Stimulated activated CD8-positive, alpha-beta memory T cell treated with anti-CD3 and anti-CD28 coated beads, Interleukin-15, amount 100 ng/mL, for 1 hour (primary cell): ENCODE results near the gene DHRS4L2.
"Not testable (repeated sequence)": the region's sequence is repeated elsewhere in the genome, so short reads cannot be mapped to it uniquely, and the experiment has no call there.

Experiments
- DNase-seq: peaks from one replicate; pipeline ENCODE4 v3.0.0-alpha.2; 2020; ENCODE audit warnings: low read depth

Gene DHRS4L2

GRCh38 chr14:23973178-23973577, 15.6 kb upstream of the DHRS4L2 start:
- DNase-seq = not testable (repeated sequence)

GRCh38 chr14:23974041-23974440, 14.7 kb upstream of the DHRS4L2 start:
- not testable (repeated sequence) for DNase-seq

- DNase-seq = not testable (repeated sequence)
Observed at GRCh38 chr14:23977208-23977607, 11.5 kb upstream of the DHRS4L2 start.

GRCh38 chr14:23981951-23982813, 6.5 kb upstream of the DHRS4L2 start:
- not testable (repeated sequence) for DNase-seq

GRCh38 chr14:23984891-23985602, 3.7 kb upstream of the DHRS4L2 start:
- DNase-seq = no peak

- not testable (repeated sequence) for DNase-seq
Observed at GRCh38 chr14:23988223-23988606, 514 bp upstream of the DHRS4L2 start.

GRCh38 chr14:23989734-23990445, 1.2 kb downstream of the DHRS4L2 start:
- DNase-seq = not testable (repeated sequence)

- DNase-seq = not testable (repeated sequence)
Observed at GRCh38 chr14:23990961-23991360, 2.2 kb downstream of the DHRS4L2 start.

GRCh38 chr14:23993042-23993441, 4.3 kb downstream of the DHRS4L2 start:
- not testable (repeated sequence) for DNase-seq

GRCh38 chr14:23996009-23996408, 7.3 kb downstream of the DHRS4L2 start:
- DNase-seq = not testable (repeated sequence)

- DNase-seq = not testable (repeated sequence)
Observed at GRCh38 chr14:23996825-23997224, 8.1 kb downstream of the DHRS4L2 start.

GRCh38 chr14:23999640-24000039, 10.9 kb downstream of the DHRS4L2 start:
- not testable (repeated sequence) for DNase-seq

GRCh38 chr14:24001078-24001477, 12.3 kb downstream of the DHRS4L2 start:
- DNase-seq = not testable (repeated sequence)

- DNase-seq = not testable (repeated sequence)
Observed at GRCh38 chr14:24001679-24002078, 12.9 kb downstream of the DHRS4L2 start.

- not testable (repeated sequence) for DNase-seq
Observed at GRCh38 chr14:24006471-24006816, 17.7 kb downstream of the DHRS4L2 start.

- peak; percentile 28 for DNase-seq
Observed at GRCh38 chr14:24006817-24007652, 18.3 kb downstream of the DHRS4L2 start.

- DNase-seq = no peak
Observed at GRCh38 chr14:24011051-24011450, 22.3 kb downstream of the DHRS4L2 start.

GRCh38 chr14:24012726-24013273, 24.1 kb downstream of the DHRS4L2 start:
- not testable (repeated sequence) for DNase-seq

GRCh38 chr14:24013654-24014514, 25.2 kb downstream of the DHRS4L2 start:
- DNase-seq = no peak

GRCh38 chr14:24015745-24016144, 27.0 kb downstream of the DHRS4L2 start:
- not testable (repeated sequence) for DNase-seq
